HUES48 (cell line): Measurements from ENCODE around the gene ASXL1.
A peak's percentile ranks its signal among the peaks of the same experiment; 100 is the strongest.

Experiments
- H3K27ac ChIP-seq: one replicate; pipeline ENCODE4 v1.7.0; 2013; ENCODE audit warnings: low read depth, low read length, inconsistent platforms
- H3K27me3 ChIP-seq: 2 replicates; pipeline ENCODE4 v1.6.1; 2013; ENCODE audit warnings: mild to moderate bottlenecking, low read length; ENCODE audit not compliant: control insufficient read depth, insufficient read depth
- H3K36me3 ChIP-seq: 2 replicates; pipeline ENCODE4 v1.6.1; 2013; ENCODE audit warnings: low read length; ENCODE audit not compliant: control insufficient read depth, insufficient read depth
- H3K4me1 ChIP-seq: 2 replicates; pipeline ENCODE4 v1.6.1; 2013; ENCODE audit warnings: mild to moderate bottlenecking, low read length; ENCODE audit not compliant: control insufficient read depth, insufficient read depth
- H3K4me3 ChIP-seq: 2 replicates; pipeline ENCODE4 v1.5.1; 2013; ENCODE audit warnings: mild to moderate bottlenecking, low read depth, low read length
- H3K9ac ChIP-seq: 2 replicates; pipeline ENCODE4 v1.6.1; 2013; ENCODE audit warnings: mild to moderate bottlenecking, low read depth, low read length, moderate library complexity
- H3K9me3 ChIP-seq: 2 replicates; pipeline ENCODE4 v1.6.1; 2013; ENCODE audit warnings: low read length; ENCODE audit not compliant: control insufficient read depth, insufficient read depth

Gene ASXL1

GRCh38 chr20:32479012-32479411 lies 120.9 kb downstream of the ASXL1 start:
- H3K9ac ChIP-seq, result no peak overlapping the region
- H3K9me3 ChIP-seq, result no peaks in the 10 kb centered on the region
- no peak overlapping the region for H3K27ac ChIP-seq
- peaks cover 56% of the 10 kb centered on the region for H3K4me1 ChIP-seq
- H3K4me3 ChIP-seq, result no peak overlapping the region
- H3K36me3 ChIP-seq, result peaks cover 5% of the 10 kb centered on the region; the same call in 1 of the 2 replicates
- H3K27me3 ChIP-seq, result no peaks in the 10 kb centered on the region

GRCh38 chr20:32479697-32480171 lies 121.6 kb downstream of the ASXL1 start:
- peaks cover 50% of the 10 kb centered on the region for H3K4me1 ChIP-seq
- no peaks in the 10 kb centered on the region for H3K27me3 ChIP-seq
- H3K9me3 ChIP-seq, result no peaks in the 10 kb centered on the region

GRCh38 chr20:32480371-32481241 lies 122.5 kb downstream of the ASXL1 start:
- Histone ChIP-seq H3K4me3 (no peak overlapping the region), H3K9ac (no peak overlapping the region), H3K36me3 (no peaks in the 10 kb centered on the region), H3K27me3 (no peaks in the 10 kb centered on the region), H3K9me3 (no peaks in the 10 kb centered on the region), H3K27ac (no peak overlapping the region), H3K4me1 (peaks cover 45% of the 10 kb centered on the region)

More at GRCh38 chr20:32479697-32480171, 121.6 kb downstream of the ASXL1 start:
- Histone ChIP-seq H3K27ac (no peak overlapping the region), H3K4me3 (no peak overlapping the region), H3K9ac (no peak overlapping the region), H3K36me3 (no peaks in the 10 kb centered on the region)

- no peaks in the 10 kb centered on the region for H3K9me3 ChIP-seq
- H3K36me3 ChIP-seq, result no peaks in the 10 kb centered on the region
- peaks cover 36% of the 10 kb centered on the region for H3K4me1 ChIP-seq
- H3K27me3 ChIP-seq, result no peaks in the 10 kb centered on the region; the same call in 1 of the 2 replicates
- peak overlapping the region; percentile 90 for H3K27ac ChIP-seq
- peak overlapping the region; percentile 77 for H3K4me3 ChIP-seq
- no peak overlapping the region for H3K9ac ChIP-seq
Measured at GRCh38 chr20:32481311-32482142, 123.4 kb downstream of the ASXL1 start.

GRCh38 chr20:32482143-32482441 lies 124.0 kb downstream of the ASXL1 start:
- H3K36me3 ChIP-seq, result no peaks in the 10 kb centered on the region
- no peaks in the 10 kb centered on the region; the same call in 1 of the 2 replicates for H3K27me3 ChIP-seq
- peak overlapping the region; percentile 90 for H3K27ac ChIP-seq
- peak overlapping the region; percentile 77 for H3K4me3 ChIP-seq
- H3K9ac ChIP-seq, result no peak overlapping the region
- no peaks in the 10 kb centered on the region for H3K9me3 ChIP-seq
- H3K4me1 ChIP-seq, result peaks cover 30% of the 10 kb centered on the region

GRCh38 chr20:32482442-32483261 lies 124.5 kb downstream of the ASXL1 start:
- no peaks in the 10 kb centered on the region for H3K9me3 ChIP-seq
- H3K27ac ChIP-seq, result peak overlapping the region; percentile 90
- H3K27me3 ChIP-seq, result no peaks in the 10 kb centered on the region; the same call in 1 of the 2 replicates
- H3K4me1 ChIP-seq, result peaks cover 26% of the 10 kb centered on the region
- H3K9ac ChIP-seq, result no peak overlapping the region
- no peaks in the 10 kb centered on the region for H3K36me3 ChIP-seq
- H3K4me3 ChIP-seq, result peak overlapping the region; percentile 77

- Histone ChIP-seq H3K27ac (peak overlapping the region; percentile 94), H3K36me3 (no peaks in the 10 kb centered on the region), H3K27me3 (no peaks in the 10 kb centered on the region; the same call in 1 of the 2 replicates), H3K4me3 (peak overlapping the region; percentile 69), H3K9ac (peak overlapping the region; percentile 87), H3K4me1 (peaks cover 26% of the 10 kb centered on the region), H3K9me3 (no peaks in the 10 kb centered on the region)
Measured at GRCh38 chr20:32483351-32484224, 125.5 kb downstream of the ASXL1 start.

GRCh38 chr20:32484225-32484957 lies 126.3 kb downstream of the ASXL1 start:
- Histone ChIP-seq H3K27me3 (no peaks in the 10 kb centered on the region; the same call in 1 of the 2 replicates), H3K27ac (peak overlapping the region; percentile 94), H3K4me1 (peaks cover 26% of the 10 kb centered on the region), H3K9me3 (no peaks in the 10 kb centered on the region), H3K4me3 (peak overlapping the region; percentile 66), H3K9ac (peak overlapping the region; percentile 87), H3K36me3 (no peaks in the 10 kb centered on the region)

GRCh38 chr20:32484958-32485769 lies 127.0 kb downstream of the ASXL1 start:
- Histone ChIP-seq H3K27ac (peak overlapping the region; percentile 80), H3K4me3 (peak overlapping the region; percentile 66), H3K27me3 (no peaks in the 10 kb centered on the region; the same call in 1 of the 2 replicates), H3K9ac (peak overlapping the region; percentile 58), H3K4me1 (peaks cover 20% of the 10 kb centered on the region), H3K36me3 (no peaks in the 10 kb centered on the region), H3K9me3 (no peaks in the 10 kb centered on the region)
